Heart left ventricle (tissue), 16 donors: ENCODE data around the gene TMEM107. TPM values are rescaled to one million over a fixed set of nuclear protein-coding genes. Genes with fewer than 3 reads are reported as not detected.

ENCODE experiments used
- ATAC-seq, 4 donors: fragments of 200-7000 bp; cut with Tn5 transposase; one replicate each; pipeline ENCODE4 v1.9.1; 2020 to 2022; ENCODE audit warnings: moderate library complexity in 4 of 4, mild to moderate bottlenecking in 3 of 4, moderate number of reproducible peaks in 1 of 4
- DNase-seq, 5 donors: peaks; one replicate each; pipeline ENCODE4 v3.0.0-alpha.2; 2020
- H3K27ac ChIP-seq, 12 donors: fragments of 200-600 bp; sonication (generic) in 4 of 12; one replicate each; pipeline versions ENCODE4 v1.5.0 to v1.8.0; 2016 to 2022; ENCODE audit warnings: mild to moderate bottlenecking in 2 of 12
- H3K27me3 ChIP-seq, 9 donors: fragments of 200-600 bp; sonication (generic) in 2 of 9; one replicate each; pipeline versions ENCODE4 v1.5.1 to v1.8.0; 2016 to 2022; ENCODE audit warnings: mild to moderate bottlenecking in 3 of 9
- H3K36me3 ChIP-seq, 9 donors: fragments of 200-600 bp; sonication (generic) in 2 of 9; one replicate each; pipeline versions ENCODE4 v1.5.0 to v1.8.0; 2018 to 2022; ENCODE audit warnings: mild to moderate bottlenecking in 2 of 9
- H3K4me1 ChIP-seq, 12 donors: fragments of 200-600 bp; sonication (generic) in 4 of 12; one replicate each; pipeline versions ENCODE4 v1.5.0 to v1.8.0; 2016 to 2022; ENCODE audit warnings: mild to moderate bottlenecking in 3 of 12
- H3K4me3 ChIP-seq, 12 donors: fragments of 200-600 bp; sonication (generic) in 4 of 12; one replicate each; pipeline versions ENCODE4 v1.5.0 to v1.8.0; 2017 to 2022; ENCODE audit warnings: mild to moderate bottlenecking in 9 of 12, moderate library complexity in 4 of 12
- H3K9me3 ChIP-seq, 12 donors: fragments of 200-600 bp; sonication (generic) in 4 of 12; one replicate each; pipeline versions ENCODE4 v1.5.0 to v1.8.0; 2016 to 2022; ENCODE audit warnings: mild to moderate bottlenecking in 1 of 12
- POLR2A ChIP-seq, 2 donors: fragments of 450-650 bp; IDR thresholded peaks; one replicate each; pipeline ENCODE4 v1.6.1; 2017; ENCODE audit warnings: antibody characterized with exemption in 2 of 2, mild to moderate bottlenecking in 2 of 2, moderate library complexity in 2 of 2
- WGBS, 4 donors: extraction: QIAGEN DNeasy Blood & Tissue Kit in 2 of 4; methylation state at CpG; one replicate each; pipeline versions ENCODE4 v1.1.5 to v1.1.7; 2013 to 2018; 5-methylcytosine and 5-hydroxymethylcytosine counted together
- intact Hi-C, 10 donors: fragments of 100-400 bp; cut with DNase I; formaldehyde crosslinking; loops; one replicate each; pipeline versions ENCODE4 v1.11.1 to v1.14.2; 2022
- polyA plus RNA-seq, 2 donors: library from polyadenylated mRNA; stranded (reverse); fragments of 200-250 nt; gene quantifications; one replicate each; pipeline ENCODE4 v1.2.3, GENCODE V29; 2013
- total RNA-seq, 9 donors: library from RNA; depleted of rRNA in 2 of 9; stranded (reverse); fragments of >200 nt in 2 of 9; fragmentation: NEBNext Ultra II Directional in 3 of 9; extraction: Animal tissue kit (Norgen Biotek cat#: 25700) in 3 of 9; gene quantifications; one replicate each; pipeline versions ENCODE4 v1.1.0 to v1.2.4, GENCODE V29; 2016 to 2023
- TF ChIP-seq, protein P1 (sequence below), 12 donors: fragments of 200-600 bp; sonication (generic) in 4 of 12; IDR thresholded peaks; one replicate each; pipeline versions ENCODE4 v1.5.0 to v1.8.0; 2018 to 2022; ENCODE audit warnings: antibody characterized with exemption in 12 of 12, mild to moderate bottlenecking in 5 of 12
- donor health status: ischemic (EF 13 %, LVEDD 7.1; RV severe dilation, severe dysfunction).
- donor health status: healthy with polysubstance abuse.
- donor health status: DM: no; HTN: yes; CAD: no.
- donor health status: DM: no; HTN: no; CAD: no.
- donor health status: ischemic (EF 25% LVEDD 6.9; RV normal size, moderate dysfunction).
- donor health status: ischemic (EF 25% LVEDD 5.7; RV mildly dilated, moderate dysfunction).
- donor health status: healthy.
- donor health status: DM: yes; HTN: yes; CAD: no.
- donor health status: ischemic (EF 35%, LVEDD 5.7; RV mildly dilated, moderate dysfunction).
- donor health status: nonischemic (EF 11% LVEDD 7.7; RV severe dilation, severe dysfunction).
- donor health status: DM: yes; HTN: yes; CAD: no.
- donor health status: PGD.
- donor health status: ischemic (EF 29% LVEDD 5.4; RV normal size, mild dysfunction).
- donor health status: nonischemic (EF 23%, LVEDD 6.1; RV moderate dilation, normal function).

TMEM107 gene
- total and polyA plus RNA-seq, 11 donors: 3.8 to 16.4 (median 8.4) TPM

DNA sequence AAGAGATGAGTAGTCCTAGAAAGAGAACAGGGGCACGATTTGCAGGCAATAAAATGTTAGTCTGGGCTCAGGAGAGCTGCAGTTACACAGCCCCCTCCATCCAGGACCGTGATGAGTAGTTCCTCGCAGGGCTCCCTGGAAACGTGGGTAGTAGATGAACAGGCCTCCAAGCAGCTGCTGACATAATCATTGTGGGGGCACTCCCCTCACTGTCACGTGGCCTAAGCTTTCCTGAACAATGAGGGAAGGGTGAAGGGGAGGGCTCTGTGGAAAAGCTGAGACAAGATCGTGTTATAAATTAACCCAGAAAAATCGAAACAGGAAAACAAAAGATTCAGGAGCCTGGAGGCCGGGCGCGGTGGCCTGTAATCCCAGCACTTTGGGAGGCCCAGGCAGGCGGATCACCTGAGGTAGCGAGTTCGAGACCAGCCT, 22.6 kb downstream of the TMEM107 start:
- ATAC-seq: peak; percentile 4 to 33 (median 14)
- Histone ChIP-seq H3K4me1 (peaks cover 25 to 80% (median 47%) of the 10 kb centered on the region in 12 donors), H3K27ac (peak overlapping the region; percentile 98 to 100 (median 100)), H3K27me3 (no peaks in the 10 kb centered on the region), H3K4me3 (peak overlapping the region in 11 of 12 donors; percentile 15 to 97 (median 85)), H3K36me3 (peaks cover 2 to 33% (median 24%) of the 10 kb centered on the region in 9 donors), H3K9me3 (no peaks in the 10 kb centered on the region)
- 18 to 29% (median 21%) methylated on average over 13 of the region's 13 CpGs for WGBS, 4 donors
- peak; percentile 67 to 91 (median 85) for DNase-seq
- peak; percentile 7 to 17 for TF ChIP-seq POLR2A (IDR thresholded peaks at IDR 0.05)
- TF ChIP-seq, protein P1, sequence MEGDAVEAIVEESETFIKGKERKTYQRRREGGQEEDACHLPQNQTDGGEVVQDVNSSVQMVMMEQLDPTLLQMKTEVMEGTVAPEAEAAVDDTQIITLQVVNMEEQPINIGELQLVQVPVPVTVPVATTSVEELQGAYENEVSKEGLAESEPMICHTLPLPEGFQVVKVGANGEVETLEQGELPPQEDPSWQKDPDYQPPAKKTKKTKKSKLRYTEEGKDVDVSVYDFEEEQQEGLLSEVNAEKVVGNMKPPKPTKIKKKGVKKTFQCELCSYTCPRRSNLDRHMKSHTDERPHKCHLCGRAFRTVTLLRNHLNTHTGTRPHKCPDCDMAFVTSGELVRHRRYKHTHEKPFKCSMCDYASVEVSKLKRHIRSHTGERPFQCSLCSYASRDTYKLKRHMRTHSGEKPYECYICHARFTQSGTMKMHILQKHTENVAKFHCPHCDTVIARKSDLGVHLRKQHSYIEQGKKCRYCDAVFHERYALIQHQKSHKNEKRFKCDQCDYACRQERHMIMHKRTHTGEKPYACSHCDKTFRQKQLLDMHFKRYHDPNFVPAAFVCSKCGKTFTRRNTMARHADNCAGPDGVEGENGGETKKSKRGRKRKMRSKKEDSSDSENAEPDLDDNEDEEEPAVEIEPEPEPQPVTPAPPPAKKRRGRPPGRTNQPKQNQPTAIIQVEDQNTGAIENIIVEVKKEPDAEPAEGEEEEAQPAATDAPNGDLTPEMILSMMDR (IDR thresholded peaks at IDR 0.05): no peak
- intact Hi-C loops: loop anchor here in 4 of 10 donors (2.0 to 10.0 kb wide), 4 partner anchors 15 to 311 kb away; partner anchors contain the start of genes CYB5D1 (in 1 of the 4), NAA38 (in 1 of the 4) and TMEM88 (in 1 of the 4)

DNA sequence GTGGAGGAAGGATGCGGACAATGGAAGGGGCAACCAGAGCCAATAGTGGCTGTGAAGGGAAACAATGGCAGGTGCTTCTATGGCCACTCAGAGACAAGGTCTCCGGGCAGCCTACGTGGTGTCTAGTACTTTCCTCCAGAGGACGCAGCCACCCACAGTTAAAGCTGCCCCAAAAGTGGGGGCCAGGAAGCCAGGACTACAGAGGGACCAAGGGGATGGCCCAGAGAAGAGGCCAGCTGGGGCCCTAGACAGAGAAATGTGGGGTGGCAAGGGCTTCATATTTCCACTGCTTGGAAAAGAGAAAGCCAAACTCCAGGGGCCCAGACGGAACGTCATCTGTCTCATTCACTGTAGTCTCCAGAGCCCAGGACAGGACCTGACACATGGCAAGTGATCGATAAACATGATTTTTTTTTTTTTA, 23.1 kb downstream of the TMEM107 start:
- H3K4me3 ChIP-seq: peak overlapping the region in 10 of 12 donors; percentile 67 to 97 (median 86)

DNA sequence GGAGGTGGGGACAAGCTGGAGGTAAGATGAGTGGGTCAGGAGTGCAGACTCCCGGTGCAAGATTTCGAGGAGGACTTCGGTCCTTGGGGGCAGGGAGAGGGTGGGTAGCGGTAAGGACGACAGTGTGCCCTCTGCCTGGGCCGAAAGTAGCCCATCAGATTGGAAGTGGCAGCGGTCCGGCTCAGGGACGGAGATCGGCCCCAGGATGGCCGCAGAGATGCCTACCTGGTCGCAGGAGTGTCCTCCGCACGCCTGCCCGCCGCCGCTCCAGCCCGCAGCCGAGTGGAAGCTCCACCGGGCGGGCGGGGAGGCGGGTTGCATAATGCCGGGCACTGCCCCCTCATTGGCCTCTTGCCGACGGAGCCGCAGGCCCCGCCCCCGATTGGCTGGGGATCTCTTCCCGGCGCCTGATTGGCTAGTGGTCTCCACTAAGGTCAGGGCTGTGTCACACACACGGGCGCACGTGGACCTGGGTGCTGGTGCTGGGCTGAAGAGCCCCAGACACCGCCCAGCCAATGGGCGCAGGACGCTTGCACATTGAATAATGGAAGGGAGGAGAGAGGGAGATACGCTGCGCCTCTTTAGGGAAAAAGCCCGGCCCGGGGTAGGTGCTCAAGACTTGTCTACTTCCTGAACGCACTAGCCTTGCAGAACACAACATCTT, 23.9 kb downstream of the TMEM107 start, which contains the start of gene PER1:
Gene PER1 (minus strand): TSS at position 293 of the 664 bp plus-strand sequence. CDS start 1,698 bp downstream, outside the sequence.
- Histone ChIP-seq H3K4me1 (peaks cover 23 to 71% (median 52%) of the 10 kb centered on the region in 12 donors), H3K27me3 (no peaks in the 10 kb centered on the region), H3K4me3 (peak within 1 kb of the TSS; percentile 51 to 97 (median 82)), H3K9me3 (no peaks in the 10 kb centered on the region), H3K36me3 (peaks cover 2 to 43% (median 37%) of the 10 kb centered on the region in 9 donors), H3K27ac (peak within 1 kb of the TSS; percentile 98 to 100 (median 100))
- ATAC-seq: peak; percentile 43 to 66 (median 56)
- intact Hi-C loops: loop anchor here in 4 of 10 donors (2.0 to 10.0 kb wide), 4 partner anchors 13 to 310 kb away; partner anchors contain the start of genes CYB5D1 (in 1 of the 4), NAA38 (in 1 of the 4) and TMEM88 (in 1 of the 4)
- DNase-seq: peak; percentile 96 to 99 (median 99)
- 2 to 3% (median 2%) methylated on average over 35 to 42 of the region's 42 CpGs for WGBS, 4 donors
- TF ChIP-seq, protein P1 (IDR thresholded peaks at IDR 0.05): no peak
- peak; percentile 93 to 96 for TF ChIP-seq POLR2A (IDR thresholded peaks at IDR 0.05)

More for the DNA sequence above, 23.1 kb downstream of the TMEM107 start:
- H3K9me3 ChIP-seq: no peaks in the 10 kb centered on the region
- 38 to 55% (median 44%) methylated on average over 6 to 7 of the region's 7 CpGs for WGBS, 4 donors
- H3K27me3 ChIP-seq: no peaks in the 10 kb centered on the region
- peak overlapping the region; percentile 98 to 100 (median 100) for H3K27ac ChIP-seq
- TF ChIP-seq, protein P1 (IDR thresholded peaks at IDR 0.05): no peak
- TF ChIP-seq POLR2A (IDR thresholded peaks at IDR 0.05): no peak
- ATAC-seq (no peak), DNase-seq (peak in 1 of 5 donors; percentile 40)
- peaks cover 2 to 35% (median 29%) of the 10 kb centered on the region in 9 donors for H3K36me3 ChIP-seq
- intact Hi-C loops: loop anchor here in 4 of 10 donors (2.0 to 10.0 kb wide), 4 partner anchors 14 to 311 kb away; partner anchors contain the start of genes CYB5D1 (in 1 of the 4), NAA38 (in 1 of the 4) and TMEM88 (in 1 of the 4)
- H3K4me1 ChIP-seq: peaks cover 23 to 75% (median 47%) of the 10 kb centered on the region in 12 donors
